GM18907 (cell line): Measurements from ENCODE around the gene GPHN.

Source experiments
- ATAC-seq: cut with Tn5 transposase; IDR thresholded peaks from one replicate; pipeline ENCODE4 v1.9.1; 2021; ENCODE audit warnings: mild to moderate bottlenecking, moderate library complexity; ENCODE audit not compliant: unreplicated experiment

Gene GPHN

DNA sequence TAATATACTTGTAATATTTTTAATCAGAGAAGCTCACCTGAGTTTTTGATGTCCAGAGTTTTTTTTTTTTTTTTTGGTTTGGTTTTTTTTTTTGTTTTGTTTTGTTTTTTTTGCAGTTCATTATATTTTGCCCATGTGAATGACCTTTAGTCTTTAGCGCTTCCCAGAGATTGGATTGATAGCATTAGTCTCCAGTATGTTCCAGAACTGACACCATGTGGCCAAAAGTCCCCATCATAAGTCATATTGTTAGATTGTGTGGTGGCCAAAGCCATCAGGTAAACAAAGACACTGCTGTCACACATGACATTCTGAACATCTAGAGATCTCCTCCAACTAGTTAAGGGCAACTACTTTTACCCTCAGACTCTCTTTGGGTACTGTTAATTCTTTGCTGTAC, 408.5 kb downstream of the GPHN start:
- no peak for ATAC-seq

DNA sequence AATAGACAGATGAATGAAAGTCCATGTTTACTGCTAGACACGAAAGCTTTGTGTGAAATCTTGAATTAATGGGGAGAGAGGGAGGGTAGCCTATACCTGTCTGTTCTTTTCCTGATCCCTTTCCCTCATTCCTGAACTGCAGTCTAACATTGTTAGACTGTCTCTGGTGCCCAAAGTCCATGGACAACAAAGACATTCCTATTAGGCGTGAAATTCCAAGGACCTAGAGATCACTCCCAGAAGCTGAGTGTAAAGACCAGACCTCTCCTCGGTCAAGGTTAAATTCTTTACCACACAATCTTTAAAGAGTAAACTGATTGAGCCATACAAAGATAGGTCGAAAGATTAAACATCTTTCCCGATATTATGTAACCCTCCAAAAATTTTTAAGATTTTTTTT, 410.6 kb downstream of the GPHN start:
- no peak for ATAC-seq

DNA sequence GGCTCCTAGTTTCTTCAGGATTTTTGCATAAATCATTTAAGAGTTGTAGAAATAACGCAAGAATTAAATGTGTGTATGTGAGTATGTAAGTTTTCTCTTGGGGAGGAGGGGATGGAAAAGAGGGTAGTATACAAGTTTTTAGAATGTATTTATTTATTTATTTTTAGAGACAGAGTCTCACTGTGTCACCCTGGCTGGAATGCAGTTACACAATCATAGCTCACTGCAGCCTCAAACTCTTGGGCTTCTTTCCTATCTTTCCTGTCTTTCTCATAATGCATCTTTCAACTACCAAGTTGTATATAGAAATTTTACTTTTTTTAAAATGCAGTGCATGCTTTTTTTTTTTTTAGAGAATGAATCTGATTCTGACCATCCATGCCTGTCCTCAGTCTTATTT, 412.2 kb downstream of the GPHN start:
- no peak for ATAC-seq

DNA sequence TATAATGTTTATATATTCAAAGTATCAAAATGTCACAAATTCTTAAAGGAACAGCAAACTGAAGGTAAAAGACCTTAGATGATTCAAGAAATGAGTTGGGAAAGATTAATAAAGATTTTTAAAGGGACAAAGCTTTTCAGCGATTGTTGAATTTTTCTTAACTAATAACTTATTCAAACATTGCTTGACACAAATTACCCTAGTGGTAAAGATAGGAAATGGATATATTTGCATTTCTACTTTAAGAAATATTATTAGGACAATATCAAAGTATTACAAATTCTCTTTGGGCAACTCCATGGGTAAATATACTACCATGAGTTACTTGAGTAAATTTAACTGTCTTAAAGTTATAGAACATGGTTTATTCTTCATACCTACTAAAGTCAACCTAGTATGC, 415.3 kb downstream of the GPHN start:
- no peak for ATAC-seq

DNA sequence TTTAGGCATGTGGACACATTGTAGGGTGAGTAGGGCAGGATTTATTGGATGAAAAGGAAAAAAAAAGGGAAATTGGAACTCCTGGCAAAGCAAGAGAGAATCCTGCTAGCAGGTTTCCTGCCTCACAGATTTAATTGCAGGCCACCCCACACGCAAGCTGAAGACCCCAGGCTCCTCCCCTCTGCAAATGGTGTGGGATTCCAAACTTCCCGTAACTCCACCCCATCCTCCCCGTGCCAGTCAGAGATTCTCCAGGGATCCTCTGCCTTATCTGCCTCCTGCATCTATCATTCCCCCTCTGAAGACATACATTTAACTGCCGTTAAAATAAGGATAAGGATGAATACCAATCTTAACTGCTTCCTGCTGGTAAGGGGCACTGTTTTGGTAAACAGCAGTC, 431.5 kb downstream of the GPHN start:
- ATAC-seq: no peak

DNA sequence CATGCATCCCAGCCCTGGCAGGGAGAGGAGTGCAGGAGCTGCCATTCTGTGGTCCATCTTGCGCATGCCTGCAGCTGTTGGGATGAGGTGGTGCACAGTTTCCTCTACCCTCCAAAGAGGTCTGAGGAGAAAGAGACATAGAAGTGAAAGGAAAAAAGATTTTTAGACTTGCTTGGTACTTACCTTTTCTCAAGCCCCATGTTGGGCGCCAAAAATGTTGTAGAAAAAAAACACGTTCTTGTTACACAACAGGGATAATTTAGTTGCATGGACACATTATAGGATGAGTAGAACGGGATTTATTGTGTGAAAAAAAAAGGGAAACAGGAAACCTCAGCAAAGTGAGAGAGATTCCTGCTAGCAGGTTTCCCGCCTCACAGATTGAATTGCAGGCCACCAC, 436.9 kb downstream of the GPHN start:
- no peak for ATAC-seq

DNA sequence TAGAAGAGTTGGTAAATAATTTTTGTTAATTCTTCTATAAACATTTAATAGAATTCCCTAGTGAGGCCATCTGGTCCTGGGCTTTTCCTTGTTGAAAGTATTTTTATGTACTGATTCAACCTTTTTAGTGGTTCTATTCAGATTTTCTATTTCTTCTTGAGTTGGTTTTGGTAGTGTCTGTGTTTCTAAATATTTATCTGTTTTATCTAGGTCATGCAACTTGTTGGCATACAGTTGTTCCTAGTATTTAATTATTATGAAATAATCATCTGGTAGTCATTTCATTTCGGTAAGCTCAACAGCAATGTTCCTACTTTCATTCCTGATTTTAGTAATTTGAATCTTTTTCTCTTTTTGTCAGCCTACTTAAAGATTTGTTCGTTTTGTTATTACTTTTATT, 447.2 kb downstream of the GPHN start:
- no peak for ATAC-seq

DNA sequence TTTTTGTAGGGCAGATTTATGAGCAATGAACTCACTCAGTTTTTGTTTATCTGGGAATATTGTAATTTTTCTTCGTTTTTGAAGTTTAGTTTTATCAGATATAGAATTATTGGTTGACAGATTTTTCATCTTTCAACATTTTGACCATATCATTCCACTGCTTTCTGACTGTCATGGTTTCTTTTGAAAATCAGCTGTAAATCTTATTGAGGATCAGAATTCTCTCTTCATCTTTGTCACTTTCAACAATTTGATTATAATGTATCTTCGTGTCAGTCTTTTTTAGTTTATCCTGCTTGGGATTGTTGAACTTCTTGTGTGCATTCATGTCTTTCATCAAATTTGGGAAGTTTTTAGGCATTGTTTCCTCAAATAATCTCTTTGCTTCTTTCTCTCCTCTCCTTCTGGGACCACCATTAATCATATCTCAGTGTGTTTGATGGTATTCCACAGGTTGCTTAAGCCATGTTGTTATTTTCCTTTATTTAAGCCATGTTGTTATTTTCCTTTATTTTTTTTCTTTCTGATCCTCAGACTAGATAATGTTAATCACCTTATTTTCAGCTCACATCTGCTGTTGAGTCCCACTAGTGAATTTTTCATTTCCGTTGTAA, 451.6 kb downstream of the GPHN start:
- ATAC-seq: no peak

DNA sequence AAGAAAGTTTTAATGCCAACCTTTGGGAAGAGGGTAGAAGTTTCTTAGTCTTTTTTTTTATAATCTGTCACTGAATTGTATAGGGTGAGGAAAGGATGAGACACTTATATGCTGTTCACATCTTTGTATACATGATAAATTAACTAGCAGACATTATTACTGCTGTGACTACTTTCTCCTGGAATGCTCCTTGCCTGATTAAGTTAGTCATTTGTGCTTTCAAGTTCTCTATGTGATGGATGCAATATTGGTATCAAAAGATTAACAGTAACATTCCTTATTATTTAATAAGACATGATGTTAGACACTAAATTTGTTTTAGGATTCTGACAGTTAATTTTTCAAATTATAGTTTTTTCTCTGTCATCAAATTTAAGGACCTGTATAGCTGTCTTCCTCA, 457.9 kb downstream of the GPHN start:
- no peak for ATAC-seq

DNA sequence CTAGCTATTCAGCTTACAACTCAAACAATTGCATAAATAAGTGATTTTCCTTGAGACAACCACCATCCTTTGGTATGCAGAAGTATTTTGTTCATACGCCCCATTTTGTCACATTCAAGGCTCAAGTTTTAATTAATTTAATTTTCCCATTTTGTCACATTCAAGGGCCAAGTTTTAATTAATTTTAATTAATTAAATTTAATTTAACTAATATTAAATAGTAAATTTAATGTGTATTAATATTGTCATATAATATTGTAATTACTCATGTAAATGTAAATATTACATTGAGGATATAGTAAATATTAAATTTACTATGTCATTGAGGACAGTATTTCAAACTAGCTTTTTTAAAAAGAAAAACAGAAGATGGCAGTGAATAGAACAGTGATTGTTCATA, 464.5 kb downstream of the GPHN start:
- ATAC-seq: no peak

DNA sequence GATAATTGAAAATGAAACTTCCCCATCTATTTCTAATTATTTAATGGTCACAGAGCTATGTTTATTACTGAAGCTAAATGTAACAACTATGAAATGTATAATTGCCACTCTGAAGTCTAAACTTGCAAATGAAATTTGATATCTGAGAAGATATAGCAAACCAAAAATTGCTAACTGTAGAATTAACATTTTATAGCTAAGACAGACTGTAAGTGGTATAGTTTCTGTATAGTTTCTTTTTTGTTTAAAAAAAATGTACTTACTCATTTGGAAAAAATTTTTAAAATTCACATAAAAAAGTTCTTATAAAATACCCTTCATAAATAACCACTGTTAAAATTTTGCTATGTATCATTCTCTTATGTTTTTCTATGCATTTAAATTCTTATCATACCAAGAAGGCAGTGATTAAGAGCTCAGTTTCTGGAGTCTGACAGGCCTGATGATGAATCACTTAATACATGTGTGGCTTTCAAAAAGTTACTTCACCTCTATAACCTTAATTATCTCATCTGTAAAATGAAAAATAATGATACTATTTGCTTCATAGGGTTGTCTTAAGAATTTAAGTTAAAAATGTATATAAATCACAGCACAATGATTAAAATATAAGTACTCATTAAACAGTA, 466.6 kb downstream of the GPHN start:
- ATAC-seq: no peak

DNA sequence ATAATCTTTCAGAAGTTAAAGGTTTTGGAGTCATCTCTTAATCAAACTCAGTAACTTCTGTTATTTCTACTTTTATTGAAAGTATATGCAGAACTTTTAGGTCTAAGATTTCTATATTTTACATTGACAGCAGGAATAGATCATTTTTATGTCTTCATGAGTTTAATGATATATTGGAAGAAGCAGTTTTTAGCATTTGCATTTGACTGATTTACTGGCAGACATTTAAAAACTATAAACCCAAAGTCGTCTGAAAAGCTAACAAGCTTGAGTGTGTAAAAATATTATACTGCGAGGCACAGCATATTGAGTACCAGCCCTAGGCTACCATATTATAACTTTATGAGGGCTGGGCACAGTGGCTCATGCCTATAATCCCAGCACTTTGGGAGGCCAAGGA, 467.3 kb downstream of the GPHN start:
- ATAC-seq: no peak

DNA sequence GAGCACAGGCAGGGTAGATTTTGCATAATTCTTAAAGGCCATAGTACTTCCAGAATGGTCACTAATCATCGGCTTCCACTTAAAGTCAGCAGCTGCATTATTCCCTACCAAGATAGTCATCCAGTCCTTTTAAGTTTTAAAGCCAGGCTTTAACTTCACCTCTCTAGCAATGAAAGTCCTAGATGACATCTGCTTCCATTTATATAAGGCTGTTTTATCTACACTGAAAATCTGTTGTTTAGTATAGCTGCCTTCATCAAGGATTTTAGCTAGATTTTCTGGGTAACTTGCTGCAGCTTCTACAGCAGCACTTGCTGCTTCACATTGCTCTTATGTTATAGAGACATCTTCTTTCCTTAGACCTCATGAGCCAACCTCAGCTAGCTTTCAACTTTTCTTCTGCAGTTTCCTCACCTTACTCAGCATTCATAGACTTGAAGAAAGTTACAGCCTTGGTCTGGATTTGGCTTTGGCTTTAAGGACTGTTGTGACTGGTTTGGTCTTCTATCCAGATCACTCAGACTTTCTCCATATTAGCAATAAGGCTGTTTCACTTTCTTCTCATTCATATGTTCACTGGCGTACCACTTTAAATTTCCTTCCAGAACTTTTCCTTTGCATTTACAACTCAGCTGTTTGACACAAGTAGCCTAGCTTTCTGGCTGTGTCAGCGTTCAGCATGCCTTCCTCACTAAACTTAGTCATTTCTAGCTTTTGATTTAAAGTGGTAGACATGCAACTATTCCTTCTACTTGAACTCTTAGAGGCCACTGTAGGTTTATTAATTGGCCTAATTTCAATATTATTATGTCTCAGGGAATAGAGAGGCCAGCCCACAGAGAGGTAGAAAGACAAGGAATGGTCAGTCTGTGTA, 471.4 kb downstream of the GPHN start:
- no peak for ATAC-seq

DNA sequence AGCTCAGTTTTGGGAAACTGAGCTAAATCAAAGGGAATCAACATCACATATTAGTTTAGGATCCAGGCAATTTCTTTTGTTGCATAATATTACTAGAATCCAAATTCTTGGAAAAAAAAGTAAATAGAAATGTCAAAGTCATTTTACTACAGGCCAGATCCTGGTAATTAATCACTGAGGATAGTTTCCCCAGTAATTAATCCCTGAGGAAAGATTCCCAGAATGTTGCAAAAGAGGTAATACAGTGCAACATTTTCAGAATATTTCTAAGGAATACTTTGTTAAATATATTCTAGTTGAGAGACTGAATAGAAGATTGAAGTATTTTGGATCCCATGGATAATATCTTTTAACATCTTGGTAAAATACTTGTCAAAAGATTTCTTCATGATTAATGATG, 474.3 kb downstream of the GPHN start:
- no peak for ATAC-seq

DNA sequence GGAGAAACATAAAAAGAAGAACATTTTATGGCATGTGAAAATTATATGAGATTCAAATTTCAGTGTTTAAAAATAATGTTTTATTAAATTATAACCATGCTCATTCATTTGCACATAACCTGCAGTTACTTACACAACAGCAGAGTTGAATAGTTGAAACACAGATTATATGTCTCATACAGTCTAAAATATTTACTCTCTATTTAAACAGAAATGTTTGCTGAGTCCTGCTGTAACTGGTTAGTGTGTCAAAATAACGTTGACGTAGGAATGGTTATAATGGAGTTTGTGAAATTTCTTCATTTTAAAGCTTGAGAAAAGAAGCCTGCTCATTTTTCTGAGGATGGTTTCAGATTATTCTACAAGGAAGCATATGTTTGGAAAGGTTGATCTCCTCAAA, 484.8 kb downstream of the GPHN start:
- ATAC-seq: no peak

DNA sequence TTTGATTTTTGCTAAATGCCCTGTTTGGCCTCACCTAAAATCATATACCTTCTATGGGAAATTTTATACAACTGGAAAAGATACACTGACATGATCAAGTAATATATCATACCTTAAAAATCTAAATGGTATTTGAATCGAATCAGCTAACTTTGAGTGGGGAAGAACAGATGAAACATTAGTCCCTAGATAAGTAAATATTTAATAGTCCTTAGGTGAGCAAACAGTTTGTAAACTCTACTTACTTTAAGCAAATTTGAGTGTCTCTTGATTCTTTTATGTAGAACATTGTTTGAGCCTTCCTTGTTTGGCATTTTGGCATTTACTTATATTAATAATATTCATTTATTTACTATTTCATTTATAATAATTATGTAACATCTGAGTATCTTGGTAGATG, 485.6 kb downstream of the GPHN start:
- ATAC-seq: no peak

DNA sequence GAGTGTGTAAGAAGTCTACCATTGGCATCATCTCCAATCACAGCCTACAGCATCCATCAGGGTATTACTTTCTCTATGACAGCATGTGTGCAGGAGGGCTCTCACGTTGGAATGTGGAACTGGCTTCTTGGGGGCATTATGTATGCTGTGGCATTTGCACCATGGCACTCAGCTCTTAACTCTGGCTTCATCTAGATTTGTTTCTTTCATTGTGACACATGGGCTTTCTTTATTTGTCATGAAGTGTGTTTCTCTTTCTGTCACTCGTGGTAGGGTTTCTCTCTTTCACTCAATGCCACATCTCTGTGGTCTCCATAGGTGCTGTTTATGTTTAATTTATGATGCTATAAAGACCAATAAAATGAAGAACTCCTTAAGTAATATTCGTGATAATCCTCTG, 490.1 kb downstream of the GPHN start:
- no peak for ATAC-seq

DNA sequence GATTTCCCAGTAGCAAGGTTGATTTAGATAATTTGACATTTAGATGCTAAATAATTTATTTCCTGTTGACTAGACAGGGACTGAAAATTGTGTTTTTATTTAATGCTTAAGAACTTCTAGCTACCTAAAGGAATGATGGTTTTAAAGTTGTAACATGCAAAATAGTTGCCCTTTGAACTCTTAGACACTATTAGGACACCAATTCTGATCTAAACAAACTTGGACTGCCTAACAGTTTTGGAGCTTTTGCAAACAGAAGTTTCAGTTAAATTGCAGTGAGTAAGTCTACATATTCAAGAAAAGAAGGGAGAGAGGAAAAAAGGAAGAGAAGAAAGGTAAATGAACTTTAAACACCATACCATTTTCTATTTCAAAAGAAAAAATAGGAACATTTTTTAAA, 492.0 kb downstream of the GPHN start:
- ATAC-seq: no peak

DNA sequence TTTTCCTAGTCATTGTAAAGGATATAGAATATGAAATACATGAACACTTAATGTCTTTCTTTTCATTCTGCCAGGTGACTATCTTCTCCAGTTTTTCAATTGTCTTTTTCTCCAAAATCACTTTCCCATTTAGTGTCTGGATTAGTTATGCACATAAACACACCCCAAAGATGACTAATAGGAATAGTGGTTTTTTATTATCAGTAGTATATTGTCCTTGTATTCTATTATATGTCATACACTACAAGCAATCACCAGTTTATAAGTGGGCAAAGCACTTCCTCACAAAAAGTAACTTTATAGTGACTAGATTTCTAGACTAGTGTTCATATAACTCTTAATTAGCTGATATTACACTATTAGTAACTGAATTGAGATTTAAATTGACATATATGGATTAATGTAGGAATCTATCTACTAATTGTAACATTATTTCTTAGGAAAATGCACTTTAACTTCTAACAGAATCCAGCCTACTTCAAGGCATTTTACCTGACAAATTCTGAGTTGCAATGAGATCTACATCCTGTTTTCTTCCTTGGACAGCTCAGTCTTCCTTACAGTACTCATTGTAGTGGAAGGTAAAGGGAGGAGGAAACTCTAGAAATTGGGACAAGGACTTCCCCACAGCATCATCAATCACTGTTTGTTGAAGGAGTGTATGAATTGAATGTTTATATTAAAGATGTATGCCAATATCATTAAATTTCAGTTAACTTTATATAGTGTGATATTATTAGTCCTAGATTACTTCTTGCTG, 495.2 kb downstream of the GPHN start:
- no peak for ATAC-seq

DNA sequence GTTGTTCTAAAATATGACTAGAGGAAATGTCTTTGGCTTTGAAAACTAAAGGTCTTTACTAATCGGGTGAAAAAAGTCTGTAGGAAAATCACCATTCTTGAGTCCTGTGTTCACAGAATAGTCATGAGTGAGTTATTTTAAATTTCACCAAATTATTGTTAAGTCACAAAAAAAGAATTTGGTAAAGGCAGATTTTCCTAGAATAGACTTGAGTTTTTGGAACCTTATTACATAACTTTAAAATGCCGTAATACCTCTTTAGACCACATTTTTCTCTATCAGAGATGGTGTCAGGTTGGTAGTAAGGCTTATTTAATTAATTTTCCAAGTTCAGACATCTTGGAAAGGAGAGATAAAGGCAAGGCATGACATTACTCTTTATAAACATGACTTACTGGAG, 496.6 kb downstream of the GPHN start:
- no peak for ATAC-seq

DNA sequence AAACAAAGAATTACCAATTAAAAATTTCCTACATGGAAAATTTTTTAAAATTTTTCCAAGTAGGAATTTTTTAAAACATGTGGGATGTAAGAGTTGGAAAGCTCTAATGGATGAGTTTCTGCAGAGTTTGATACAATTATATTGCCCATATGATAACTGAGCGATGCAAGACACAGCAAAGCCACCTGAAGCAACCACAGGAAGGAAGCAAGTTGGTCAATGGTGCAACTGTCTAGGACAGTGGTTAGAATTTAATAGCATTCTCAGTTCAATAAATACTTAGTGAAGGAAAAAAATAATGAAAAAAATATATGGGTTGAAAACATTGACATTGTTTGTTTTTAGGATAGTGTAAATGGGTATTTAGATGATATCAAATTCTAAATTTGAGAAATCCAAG, 502.7 kb downstream of the GPHN start:
- no peak for ATAC-seq

DNA sequence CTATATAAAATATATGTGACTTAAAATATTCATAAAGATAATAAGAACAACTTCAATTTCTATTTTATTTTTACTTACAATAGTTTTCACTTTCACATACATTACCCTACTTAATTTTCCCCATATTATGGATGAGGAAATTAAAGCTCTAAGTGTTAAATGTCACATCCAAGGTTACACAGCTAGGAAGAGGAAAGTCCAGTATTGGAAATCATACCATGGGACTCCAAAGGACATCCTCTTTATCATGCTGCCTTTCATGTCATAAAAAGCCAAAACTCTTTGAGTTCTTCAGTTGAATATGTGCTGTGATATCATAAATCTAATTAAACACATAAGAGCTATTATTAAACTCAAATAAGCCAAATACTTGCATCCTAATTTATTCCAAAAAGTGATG, 508.9 kb downstream of the GPHN start:
- no peak for ATAC-seq
